ENCODE measurements around the gene BAZ2B. TPM values are rescaled to one million over a fixed set of nuclear protein-coding genes. Genes with fewer than 3 reads are reported as not detected.

BAZ2B gene
- polyA plus RNA-seq, 1 donor from 2014 or later, result 150 TPM

GRCh38 chr2:159411460-159411859, 204.9 kb downstream of the BAZ2B start:
- H3K27ac ChIP-seq (ENCODE audit: low read length), result no peak overlapping the region
- no peak overlapping the region for H3K4me2 ChIP-seq (ENCODE audit: low read length)
- H3K9me2 ChIP-seq (ENCODE audit: insufficient read depth, low read length), result no peaks in the 10 kb centered on the region
- no peaks in the 10 kb centered on the region for H3K9me3 ChIP-seq (ENCODE audit: low read length)
- TF ChIP-seq POLR2AphosphoS5 (IDR thresholded peaks at IDR 0.05), result no peak
- TF ChIP-seq EP300 (conservative IDR thresholded peaks at IDR 0.05; ENCODE audit: poor library complexity, severe bottlenecking), result no peak
- no peak for TF ChIP-seq REST (IDR thresholded peaks at IDR 0.05; ENCODE audit: borderline replicate concordance)
- no peak for TF ChIP-seq CTCF (IDR thresholded peaks at IDR 0.05; ENCODE audit: poor library complexity, severe bottlenecking)
- no peak for TF ChIP-seq MXI1 (conservative IDR thresholded peaks at IDR 0.05; ENCODE audit: poor library complexity, severe bottlenecking)
- no peak for TF ChIP-seq TAF1 (IDR thresholded peaks at IDR 0.05; ENCODE audit: low read depth)
- H3K9ac ChIP-seq (ENCODE audit: low read length), result no peak overlapping the region
- H2AFZ ChIP-seq (ENCODE audit: low read depth, low read length), result no peak overlapping the region
- H3F3A ChIP-seq (ENCODE audit: insufficient read depth, low read length, poor library complexity, severe bottlenecking), result no peaks in the 10 kb centered on the region
- H4K20me1 ChIP-seq (ENCODE audit: insufficient read depth), result no peaks in the 10 kb centered on the region
- H3K4me3 ChIP-seq (ENCODE audit: low read length), result no peak overlapping the region
- no peaks in the 10 kb centered on the region for H3K27me3 ChIP-seq (ENCODE audit: insufficient read depth, low read depth, low read length)
- peaks cover 6% of the 10 kb centered on the region for H3K36me3 ChIP-seq (ENCODE audit: insufficient read depth, low read length)
- H3K79me2 ChIP-seq (replicated peaks; ENCODE audit: insufficient read depth, low read length), result no peaks in the 10 kb centered on the region

GRCh38 chr2:159410276-159410675, 206.1 kb downstream of the BAZ2B start:
- TF ChIP-seq CTCF (IDR thresholded peaks at IDR 0.05; ENCODE audit: poor library complexity, severe bottlenecking) (no peak), MXI1 (conservative IDR thresholded peaks at IDR 0.05; ENCODE audit: poor library complexity, severe bottlenecking) (no peak), RAD21 (conservative IDR thresholded peaks at IDR 0.05) (no peak), REST (IDR thresholded peaks at IDR 0.05; ENCODE audit: borderline replicate concordance) (no peak), TAF1 (IDR thresholded peaks at IDR 0.05; ENCODE audit: low read depth) (no peak), POLR2AphosphoS5 (IDR thresholded peaks at IDR 0.05) (no peak), EZH2 (IDR thresholded peaks at IDR 0.05; ENCODE audit: borderline replicate concordance, insufficient read depth, low read length, poor library complexity, severe bottlenecking) (no peak), EP300 (conservative IDR thresholded peaks at IDR 0.05; ENCODE audit: poor library complexity, severe bottlenecking) (no peak), SMC3 (conservative IDR thresholded peaks at IDR 0.05; ENCODE audit: poor library complexity) (no peak)
- Histone ChIP-seq H3K9me3 (ENCODE audit: low read length) (no peaks in the 10 kb centered on the region), H3K27ac (ENCODE audit: low read length) (no peak overlapping the region), H3K36me3 (ENCODE audit: insufficient read depth, low read length) (peaks cover 12% of the 10 kb centered on the region), H3K9ac (ENCODE audit: low read length) (no peak overlapping the region), H3K27me3 (ENCODE audit: insufficient read depth, low read depth, low read length) (no peaks in the 10 kb centered on the region), H3F3A (ENCODE audit: insufficient read depth, low read length, poor library complexity, severe bottlenecking) (no peaks in the 10 kb centered on the region), H3K4me3 (ENCODE audit: low read length) (no peak overlapping the region), H3K4me2 (ENCODE audit: low read length) (no peak overlapping the region), H3K9me2 (ENCODE audit: insufficient read depth, low read length) (no peaks in the 10 kb centered on the region), H4K20me1 (ENCODE audit: insufficient read depth) (no peaks in the 10 kb centered on the region), H2AFZ (ENCODE audit: low read depth, low read length) (no peak overlapping the region), H3K79me2 (replicated peaks; ENCODE audit: insufficient read depth, low read length) (no peaks in the 10 kb centered on the region)
